GM12891 (cell line): ENCODE data around the gene MTHFR.

ENCODE experiments used
- PAX5 ChIP-seq: IDR thresholded peaks from 2 replicates; pipeline ENCODE4 v1.6.1; 2011; ENCODE audit warnings: low read length, moderate library complexity, mild to moderate bottlenecking; ENCODE audit not compliant: insufficient read depth, severe bottlenecking
- POLR2A ChIP-seq: IDR thresholded peaks from 2 replicates; pipeline ENCODE4 v1.6.1; 2011; ENCODE audit warnings: low read depth, low read length, control low read depth
- POLR2AphosphoS5 ChIP-seq: IDR thresholded peaks from 2 replicates; pipeline ENCODE4 v1.6.1; 2011; ENCODE audit warnings: low read depth, low read length, control low read depth
- POU2F2 ChIP-seq: IDR thresholded peaks from 2 replicates; pipeline ENCODE4 v1.6.1; 2011; ENCODE audit warnings: low read depth, mild to moderate bottlenecking, control low read depth, low read length, moderate library complexity
- SPI1 ChIP-seq: IDR thresholded peaks from 2 replicates; pipeline ENCODE4 v1.6.1; 2011; ENCODE audit warnings: low read depth, low read length, control low read depth
- TAF1 ChIP-seq: IDR thresholded peaks from 2 replicates; pipeline ENCODE4 v1.6.1; 2011; ENCODE audit warnings: low read depth, low read length, control low read depth

GRCh38 chr1:11789126-11790067, 16.4 kb downstream of the MTHFR start:
- no peak for TF ChIP-seq TAF1
- TF ChIP-seq POLR2AphosphoS5 = no peak
- no peak for TF ChIP-seq POLR2A
- no peak for TF ChIP-seq POU2F2
- TF ChIP-seq SPI1 = no peak
- TF ChIP-seq PAX5 = no peak
